ENCODE measurements around the gene GFOD1. TPM values are rescaled to one million over a fixed set of nuclear protein-coding genes. Genes with fewer than 3 reads are reported as not detected.

Gene GFOD1
- total RNA-seq, 1 donor from 2014 or later: 33.7 TPM

DNA sequence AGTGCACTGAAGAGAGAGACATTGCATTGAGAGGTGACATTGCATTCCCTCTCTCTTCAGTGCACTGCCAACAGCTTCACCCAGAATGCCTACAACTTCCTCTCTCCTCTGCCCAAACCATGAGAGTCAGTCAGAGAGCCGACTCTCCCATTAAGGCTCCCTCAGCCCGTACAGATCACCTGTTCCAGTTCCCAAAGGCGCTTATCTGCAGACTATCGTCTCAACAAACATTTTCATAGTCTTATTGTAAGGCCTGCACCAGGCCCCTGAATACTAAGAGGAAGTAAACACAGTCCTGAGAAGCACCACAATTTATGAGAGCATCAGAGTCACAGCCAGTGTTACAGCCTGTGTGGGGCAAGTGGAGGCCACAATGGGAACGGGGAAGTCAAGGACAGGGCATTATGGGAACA, 53.7 kb downstream of the GFOD1 start:
- no peak for DNase-seq
- peak; percentile 74 for ATAC-seq
- intact Hi-C loops (cut with micrococcal nuclease): no loop called here

DNA sequence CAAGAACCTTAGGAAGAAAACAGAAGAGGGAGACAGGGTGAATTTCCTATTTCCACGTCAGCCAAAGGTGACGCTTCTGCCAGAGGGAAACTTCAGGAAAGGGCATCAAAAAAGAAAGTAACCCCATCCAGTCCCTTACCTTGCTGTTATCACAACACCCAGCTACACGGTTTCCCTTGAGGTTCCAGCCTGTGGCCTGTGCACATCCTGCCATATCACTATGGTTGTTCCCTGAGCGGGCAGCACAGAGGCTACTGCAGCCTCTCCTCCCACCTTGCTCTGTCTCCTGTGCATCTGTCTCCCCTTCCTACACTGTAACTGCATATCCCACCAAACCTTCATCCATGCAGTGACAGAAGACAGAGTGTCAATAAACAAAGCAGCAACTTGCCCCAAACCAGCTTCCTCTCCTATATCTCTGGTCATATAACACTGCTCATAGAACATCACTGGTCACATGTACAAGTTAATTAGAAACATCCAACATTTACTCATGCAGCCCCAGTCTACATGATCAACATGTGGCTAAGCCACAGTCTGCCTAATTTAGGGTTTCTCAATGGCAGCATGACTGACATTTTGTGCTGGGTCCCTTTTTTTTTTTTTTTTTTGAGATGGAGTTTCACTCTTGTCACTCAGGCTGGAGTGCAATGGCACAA, 54.7 kb downstream of the GFOD1 start:
- DNase-seq (no peak), ATAC-seq (no peak)
- intact Hi-C loops (cut with micrococcal nuclease): no loop called here

DNA sequence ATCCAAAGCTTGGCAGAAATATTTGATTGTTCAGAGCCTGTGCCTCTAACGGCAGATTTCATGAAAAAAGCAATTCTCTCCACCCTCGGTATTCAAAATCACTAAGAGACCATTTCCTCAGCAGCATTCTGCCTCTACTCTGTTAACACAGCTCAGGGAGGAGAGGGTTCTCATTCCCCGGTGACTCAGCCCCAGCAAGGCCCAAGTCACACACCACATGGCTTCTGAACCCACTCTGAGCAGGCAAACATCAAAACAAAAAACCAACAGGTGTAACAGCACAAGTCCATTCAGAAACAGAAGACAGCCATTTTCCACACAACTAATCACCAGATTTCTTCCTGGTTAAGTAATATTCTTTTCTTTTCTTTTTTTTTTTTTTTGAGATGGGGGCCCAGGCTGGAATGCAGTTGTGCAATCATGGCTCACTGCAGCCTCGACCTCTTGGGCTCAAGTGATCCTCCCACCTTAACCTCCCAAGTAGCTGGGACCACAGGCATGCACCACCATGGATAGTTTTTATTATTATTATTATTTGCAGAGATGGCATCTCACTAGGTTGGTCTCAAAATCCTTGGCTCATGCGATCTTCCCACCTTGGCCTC, 55.4 kb downstream of the GFOD1 start:
- intact Hi-C loops (cut with micrococcal nuclease): no loop called here
- no peak for ATAC-seq

GRCh38 chr6:13431059-13431656, 56.2 kb downstream of the GFOD1 start:
- ATAC-seq (no peak), DNase-seq (no peak)
- intact Hi-C loops (cut with micrococcal nuclease): no loop called here

More for the DNA sequence above, 55.4 kb downstream of the GFOD1 start:
- no peak for DNase-seq

GRCh38 chr6:13429406-13429753, 58.0 kb downstream of the GFOD1 start:
- ATAC-seq: no peak
- intact Hi-C loops (cut with micrococcal nuclease): no loop called here

DNA sequence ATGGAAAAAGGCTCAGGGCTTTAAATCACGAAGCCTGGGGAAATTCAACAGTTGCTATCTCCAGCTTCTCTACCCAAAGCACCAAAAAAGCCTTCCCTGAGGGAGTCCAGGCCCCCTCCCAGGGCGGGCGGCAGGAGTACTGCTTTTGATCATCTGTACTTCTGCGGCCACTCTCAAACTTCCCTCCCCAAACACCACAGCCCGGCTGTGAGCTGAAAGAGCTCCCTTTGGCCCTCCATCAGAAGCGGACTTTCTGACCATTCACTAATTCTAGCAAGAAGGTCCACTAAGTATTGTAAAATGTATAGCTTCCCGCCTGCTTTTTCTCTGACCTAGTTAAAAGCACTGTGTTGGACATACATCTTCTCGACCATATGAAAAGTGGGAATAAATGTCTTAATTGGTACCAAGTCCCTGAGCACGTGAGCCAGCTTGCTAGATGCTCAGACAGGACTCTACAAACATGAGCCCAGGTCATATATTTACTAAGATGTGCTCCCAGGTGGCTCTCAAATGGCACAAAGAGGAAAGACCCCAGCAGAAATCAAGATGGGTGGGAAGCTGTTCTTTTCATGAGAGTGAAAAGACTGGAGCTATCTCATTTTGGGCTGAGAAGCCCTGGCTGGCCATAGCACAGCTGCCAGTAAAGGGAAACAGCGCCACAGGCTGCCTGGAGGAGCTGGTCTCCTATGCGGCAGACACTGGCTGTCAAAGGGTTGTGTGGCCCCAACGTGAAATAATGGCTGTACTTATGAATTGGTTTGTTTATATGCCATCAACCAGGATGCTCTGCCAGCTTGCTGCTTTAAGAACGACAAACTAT, 58.6 kb downstream of the GFOD1 start:
- intact Hi-C loops (cut with micrococcal nuclease): no loop called here
- ATAC-seq (no peak), DNase-seq (no peak)

More at GRCh38 chr6:13429406-13429753, 58.0 kb downstream of the GFOD1 start:
- no peak for DNase-seq

GRCh38 chr6:13427801-13428582, 59.4 kb downstream of the GFOD1 start:
- no peak for ATAC-seq
- intact Hi-C loops (cut with micrococcal nuclease): no loop called here
- no peak for DNase-seq

DNA sequence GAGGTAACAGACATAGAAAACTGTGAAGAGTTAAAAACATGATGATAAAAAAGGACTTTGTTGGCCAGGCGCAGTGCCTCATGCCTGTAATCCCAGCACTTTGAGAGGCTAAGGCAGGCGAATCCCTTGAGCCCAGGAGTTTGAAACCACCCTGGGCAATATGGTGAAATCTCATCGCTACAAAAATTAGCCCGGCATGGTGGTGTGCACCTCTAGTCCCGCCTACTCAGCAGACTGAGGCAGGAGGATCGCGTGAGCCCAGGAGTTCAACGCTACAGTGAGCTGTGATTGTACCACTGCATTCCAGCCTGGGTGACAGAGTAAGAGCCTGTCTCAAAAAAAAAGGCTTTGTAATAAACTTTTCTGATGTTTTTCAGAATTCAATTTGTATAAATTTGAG, 60.1 kb downstream of the GFOD1 start:
- DNase-seq (no peak), ATAC-seq (no peak)
- intact Hi-C loops (cut with micrococcal nuclease): no loop called here

DNA sequence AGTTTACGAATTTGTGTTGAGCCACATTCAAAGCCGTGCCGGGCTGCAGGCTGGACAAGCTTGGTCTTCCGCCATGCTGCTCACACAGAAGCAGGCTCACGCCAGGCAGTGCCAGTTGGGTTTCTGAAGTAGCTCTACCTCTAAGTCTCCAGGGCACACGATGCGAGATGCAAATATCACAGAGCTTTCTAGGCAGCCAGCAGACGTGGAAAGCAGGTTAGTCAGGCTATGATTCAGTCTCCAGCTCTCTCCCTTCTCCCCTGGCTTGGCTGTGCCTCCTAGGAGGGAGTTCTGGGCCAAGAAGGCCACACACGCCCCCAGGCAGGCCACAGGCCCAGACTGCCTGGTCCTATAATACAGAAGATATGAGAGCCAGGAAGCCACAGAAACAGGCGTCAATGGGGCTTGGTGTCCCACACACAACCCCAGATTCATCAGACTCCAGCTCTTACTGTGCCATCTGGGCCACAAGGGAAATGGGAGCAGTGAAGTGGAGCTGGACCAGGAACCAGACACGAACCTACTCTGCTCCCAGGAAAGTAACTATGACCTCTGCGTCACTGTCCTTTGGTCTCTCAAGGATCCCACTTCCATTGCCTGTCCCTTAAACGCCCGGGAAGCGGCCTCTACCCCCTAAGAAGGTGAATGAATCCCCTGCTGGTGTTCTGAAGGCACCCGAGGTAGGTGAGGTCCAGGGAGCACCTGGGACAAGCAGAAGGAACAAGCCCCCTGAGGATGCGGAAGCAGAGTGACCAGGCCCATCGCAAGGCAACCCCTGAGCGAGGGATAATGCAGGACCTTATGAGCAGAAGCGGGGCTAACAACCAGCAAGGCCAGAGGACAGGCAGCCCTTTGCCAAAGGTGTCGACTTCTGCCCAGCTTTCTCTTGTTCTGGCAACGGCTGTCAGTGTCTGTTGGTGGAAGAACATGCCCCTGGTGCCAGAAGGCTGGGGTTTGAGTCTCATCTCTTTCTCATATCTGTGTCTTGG, 61.2 kb downstream of the GFOD1 start:
- DNase-seq (peak; percentile 49), ATAC-seq (peak; percentile 38)
- intact Hi-C loops (cut with micrococcal nuclease): no loop called here

- intact Hi-C loops (cut with micrococcal nuclease): no loop called here
- peak; percentile 78 for ATAC-seq
- peak; percentile 47 for DNase-seq
Measured at GRCh38 chr6:13425270-13425873, 62.0 kb downstream of the GFOD1 start.

GRCh38 chr6:13423252-13423651, 64.1 kb downstream of the GFOD1 start:
- no peak for DNase-seq
- no peak for ATAC-seq
- intact Hi-C loops (cut with micrococcal nuclease): no loop called here

DNA sequence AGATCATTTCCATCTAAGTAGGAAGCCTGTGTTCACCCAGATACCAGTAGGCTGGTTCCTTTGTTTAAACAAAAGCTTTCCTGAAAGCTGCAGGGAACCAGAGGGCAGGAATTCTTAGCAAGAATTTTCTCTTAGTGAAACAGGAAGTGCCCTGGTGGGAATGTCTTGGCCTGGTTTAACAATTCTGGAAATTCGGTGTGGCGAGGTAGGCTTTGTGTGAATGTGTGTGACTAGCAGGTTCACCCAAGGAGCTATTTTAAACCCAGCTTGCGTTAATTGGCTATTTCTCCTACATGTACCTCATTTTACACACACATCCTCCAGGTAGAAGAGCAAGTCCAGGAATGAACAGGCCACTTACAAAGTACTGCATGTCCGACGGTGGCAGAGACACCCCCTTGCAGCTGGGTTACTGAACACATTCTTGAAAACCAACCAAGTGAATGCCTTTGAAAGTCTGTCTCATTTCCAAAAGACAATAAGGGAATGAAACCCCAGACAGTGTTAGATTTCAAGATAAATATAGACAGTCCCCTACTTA, 64.6 kb downstream of the GFOD1 start:
- intact Hi-C loops (cut with micrococcal nuclease): no loop called here
- DNase-seq (no peak), ATAC-seq (peak; percentile 43)

GRCh38 chr6:13421425-13422059, 65.9 kb downstream of the GFOD1 start:
- intact Hi-C loops (cut with micrococcal nuclease): no loop called here
- DNase-seq: no peak
- ATAC-seq: no peak

GRCh38 chr6:13420269-13420668, 67.1 kb downstream of the GFOD1 start:
- no peak for DNase-seq
- ATAC-seq: peak; percentile 8
- intact Hi-C loops (cut with micrococcal nuclease): no loop called here

DNA sequence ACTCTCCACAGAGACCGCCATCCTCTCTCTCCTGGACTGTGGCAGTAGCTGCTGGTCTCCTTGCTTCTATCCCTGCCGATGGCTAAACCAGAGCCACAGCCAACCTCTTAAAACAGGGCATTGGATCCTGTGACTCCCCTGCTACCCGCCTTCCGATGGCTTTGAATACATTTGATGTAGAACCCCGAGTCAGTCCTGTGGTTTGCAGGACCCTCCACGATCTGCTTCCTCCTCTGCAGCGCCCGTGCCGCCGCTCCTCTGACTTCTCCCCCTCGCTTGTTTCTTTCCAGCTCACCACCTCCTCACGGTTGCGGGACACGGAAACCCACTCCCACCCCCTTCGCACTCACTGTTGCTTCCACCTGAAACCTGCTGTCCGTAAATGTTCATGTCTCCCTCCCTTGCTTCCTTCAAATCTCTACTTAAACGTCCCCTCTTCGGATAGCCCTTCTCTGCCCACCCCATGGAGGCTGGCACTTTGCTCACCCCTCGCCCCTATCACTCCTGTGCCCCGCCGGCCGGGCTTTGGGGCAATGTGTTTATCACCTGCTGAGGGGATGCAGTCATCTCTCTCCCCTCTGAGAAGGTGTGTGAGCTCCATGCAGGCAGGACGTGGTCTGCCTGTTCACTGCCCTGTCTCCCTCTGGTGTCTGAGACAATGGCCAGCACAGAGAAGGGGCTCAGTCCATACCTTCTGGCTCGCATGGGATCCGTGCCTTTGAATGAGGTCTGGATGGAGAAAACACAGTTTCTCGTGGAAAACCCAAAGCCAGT, 67.8 kb downstream of the GFOD1 start:
- intact Hi-C loops (cut with micrococcal nuclease): no loop called here
- peak; percentile 5 for ATAC-seq
- DNase-seq: no peak

DNA sequence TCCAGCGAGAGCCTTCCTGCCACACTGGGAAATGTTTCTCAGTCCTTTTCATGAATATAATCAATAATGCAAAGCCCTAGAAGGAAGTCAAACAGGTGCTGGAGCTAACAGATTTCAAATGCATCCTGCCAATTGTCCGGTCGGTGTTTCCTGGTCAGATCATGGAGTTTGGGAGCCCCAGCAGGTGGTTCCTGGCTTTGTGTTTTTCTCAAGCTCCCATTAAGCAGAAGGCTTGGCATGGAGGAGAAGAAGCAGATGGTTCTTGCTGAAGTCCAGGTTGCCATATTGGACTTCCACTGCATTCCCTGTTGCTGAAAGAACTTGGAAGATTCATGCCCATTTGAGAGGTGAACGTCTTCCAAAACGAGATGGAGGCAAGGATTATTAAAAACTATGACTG, 68.6 kb downstream of the GFOD1 start:
- intact Hi-C loops (cut with micrococcal nuclease): no loop called here
- ATAC-seq (no peak), DNase-seq (no peak)

Measured in left ventricle myocardium superior (tissue), 1 donor.